Measurements from ENCODE around the gene KCTD8.

- TF ChIP-seq CTCF (IDR thresholded peaks at IDR 0.05) (no peak), POLR2A (IDR thresholded peaks at IDR 0.05) (no peak)
These were observed 192.2 kb downstream of the KCTD8 start for GRCh38 chr4:44256414-44256813.
